GM10266 (cell line): Measurements from ENCODE around the gene SLC30A7.

Experiments
- DNase-seq: peaks from one replicate; pipeline ENCODE4 v3.0.0; 2012; ENCODE audit errors: extremely low spot score
- TF ChIP-seq, protein P1 (sequence below): IDR thresholded peaks from 2 replicates; pipeline ENCODE4 v1.5.1; 2012; ENCODE audit warnings: mild to moderate bottlenecking, low read depth; ENCODE audit not compliant: control insufficient read depth, insufficient read depth; ENCODE audit errors: missing control alignments

SLC30A7 gene

DNA sequence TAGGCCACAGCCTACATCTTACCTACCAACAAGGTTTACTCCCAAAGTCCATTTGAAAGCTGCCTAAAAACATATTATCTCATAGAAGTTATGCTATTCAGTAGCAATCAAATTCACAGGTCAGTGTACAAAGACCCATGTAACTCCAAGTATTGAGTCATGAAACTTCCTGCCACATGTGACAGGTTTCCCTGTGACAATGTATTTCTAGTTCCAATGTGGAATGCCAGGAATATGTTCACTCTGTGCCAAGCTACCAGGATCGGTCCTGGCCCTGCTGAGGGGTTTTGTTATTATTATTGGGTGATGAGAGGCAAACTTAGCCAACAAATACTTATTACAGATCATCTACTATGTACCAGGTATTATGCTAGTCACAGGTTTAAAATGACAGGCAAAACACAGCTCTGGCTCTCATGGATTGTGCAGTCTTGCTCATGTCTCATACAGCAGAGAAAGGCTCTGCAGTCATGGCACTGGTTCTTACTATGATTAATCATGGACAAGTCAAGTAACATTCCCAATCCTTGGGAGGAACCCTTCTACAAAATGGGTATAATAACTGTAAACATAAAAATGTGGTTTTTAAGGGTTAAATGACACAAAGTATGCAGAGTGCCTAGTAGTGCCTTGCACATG lies 107.2 kb downstream of the SLC30A7 start:
- TF ChIP-seq, protein P1, sequence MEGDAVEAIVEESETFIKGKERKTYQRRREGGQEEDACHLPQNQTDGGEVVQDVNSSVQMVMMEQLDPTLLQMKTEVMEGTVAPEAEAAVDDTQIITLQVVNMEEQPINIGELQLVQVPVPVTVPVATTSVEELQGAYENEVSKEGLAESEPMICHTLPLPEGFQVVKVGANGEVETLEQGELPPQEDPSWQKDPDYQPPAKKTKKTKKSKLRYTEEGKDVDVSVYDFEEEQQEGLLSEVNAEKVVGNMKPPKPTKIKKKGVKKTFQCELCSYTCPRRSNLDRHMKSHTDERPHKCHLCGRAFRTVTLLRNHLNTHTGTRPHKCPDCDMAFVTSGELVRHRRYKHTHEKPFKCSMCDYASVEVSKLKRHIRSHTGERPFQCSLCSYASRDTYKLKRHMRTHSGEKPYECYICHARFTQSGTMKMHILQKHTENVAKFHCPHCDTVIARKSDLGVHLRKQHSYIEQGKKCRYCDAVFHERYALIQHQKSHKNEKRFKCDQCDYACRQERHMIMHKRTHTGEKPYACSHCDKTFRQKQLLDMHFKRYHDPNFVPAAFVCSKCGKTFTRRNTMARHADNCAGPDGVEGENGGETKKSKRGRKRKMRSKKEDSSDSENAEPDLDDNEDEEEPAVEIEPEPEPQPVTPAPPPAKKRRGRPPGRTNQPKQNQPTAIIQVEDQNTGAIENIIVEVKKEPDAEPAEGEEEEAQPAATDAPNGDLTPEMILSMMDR, result no peak
- no peak for DNase-seq

DNA sequence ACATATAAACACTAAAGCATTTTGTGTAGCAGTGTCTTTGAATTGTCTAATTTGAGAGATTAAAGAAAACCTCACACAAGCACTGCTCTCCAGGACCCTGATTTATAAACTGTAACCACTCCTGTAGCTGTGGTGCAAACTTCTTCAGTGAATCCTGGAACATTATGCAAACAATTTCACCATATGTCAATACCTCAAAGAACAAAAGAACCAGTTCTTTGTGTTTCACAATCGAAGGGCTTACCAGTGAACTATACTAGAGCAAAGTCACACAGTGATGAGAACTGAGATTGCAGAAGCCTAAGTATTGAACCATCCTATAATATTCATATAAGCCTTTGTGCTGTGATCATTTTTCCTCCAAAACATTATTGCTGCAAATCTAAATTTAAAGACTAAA lies 108.2 kb downstream of the SLC30A7 start:
- no peak for DNase-seq

DNA sequence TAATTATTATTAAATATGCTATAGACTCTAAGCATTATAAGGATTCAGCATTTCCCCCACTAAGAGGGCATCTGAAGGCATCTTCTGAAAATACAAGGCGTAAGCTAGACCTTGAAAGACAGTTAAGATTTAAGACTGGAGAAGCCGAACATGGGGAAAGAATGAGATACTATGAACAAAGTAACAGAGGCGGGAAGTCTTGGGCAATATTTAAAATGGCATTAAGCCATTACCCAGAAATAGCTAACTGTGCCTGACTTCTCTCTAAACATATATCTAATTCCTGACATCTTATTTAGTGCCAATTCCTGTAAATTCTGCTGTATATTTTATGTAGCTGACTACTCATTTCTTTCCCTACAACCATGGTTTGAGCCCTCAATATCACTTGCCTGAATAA lies 108.8 kb downstream of the SLC30A7 start:
- TF ChIP-seq, protein P1, result no peak
- no peak for DNase-seq

More for the DNA sequence above, 108.2 kb downstream of the SLC30A7 start:
- TF ChIP-seq, protein P1, result no peak

DNA sequence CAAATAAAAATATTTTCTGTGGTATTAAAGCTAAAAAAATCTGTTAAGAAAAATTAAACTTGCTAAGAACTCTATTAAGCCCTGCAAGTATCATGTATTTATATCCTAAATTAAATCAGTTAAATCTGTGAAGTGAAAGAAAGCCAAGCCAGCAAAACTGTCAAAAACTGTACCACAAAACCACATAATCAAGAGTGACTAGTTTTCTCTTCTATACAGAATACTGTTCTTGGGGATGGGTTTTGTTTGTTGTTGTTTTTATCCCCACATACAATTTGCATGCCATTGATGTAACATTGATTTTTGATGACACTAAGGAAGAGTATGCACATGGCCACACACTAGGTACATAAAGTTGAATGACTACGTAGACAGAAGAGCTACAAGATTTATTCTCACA lies 109.3 kb downstream of the SLC30A7 start:
- DNase-seq, result no peak
- TF ChIP-seq, protein P1, result no peak

DNA sequence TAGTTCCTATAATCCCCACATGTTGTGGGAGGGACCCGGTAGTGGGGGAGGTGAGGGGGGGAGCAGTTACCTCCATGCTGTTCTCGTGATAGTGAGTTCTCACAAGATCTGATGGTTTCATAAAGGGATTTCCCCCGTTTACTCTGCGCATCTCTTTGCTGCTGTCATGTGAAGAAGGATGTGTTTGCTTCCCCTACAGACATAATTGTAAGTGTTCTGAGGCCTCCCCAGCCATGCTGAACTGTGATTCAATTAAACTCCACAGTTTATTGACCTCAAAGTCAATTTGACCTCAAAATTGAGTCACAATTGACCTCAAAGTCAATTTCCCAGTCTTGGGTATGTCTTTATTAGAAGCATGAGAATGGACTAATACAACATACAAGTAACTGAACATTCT lies 110.0 kb downstream of the SLC30A7 start:
- no peak for DNase-seq
- TF ChIP-seq, protein P1, result no peak

DNA sequence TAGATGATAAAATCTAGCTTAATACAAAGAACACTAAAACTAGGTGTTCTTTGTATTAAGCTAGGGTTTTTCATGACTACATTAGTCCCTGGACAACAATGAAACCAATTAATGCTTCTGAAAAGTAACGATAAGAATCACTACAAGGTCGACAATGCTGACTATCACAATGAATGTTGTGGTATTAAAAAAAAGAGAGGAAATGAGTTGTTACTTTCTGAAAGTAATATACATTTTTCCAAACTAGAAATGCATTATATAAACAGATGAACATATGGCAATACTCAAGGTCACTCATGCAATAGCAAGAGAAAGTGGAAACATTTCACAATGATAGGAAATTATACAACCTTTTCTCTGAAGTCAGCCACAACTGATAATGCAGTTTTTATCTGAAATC lies 110.7 kb downstream of the SLC30A7 start:
- no peak for DNase-seq
- TF ChIP-seq, protein P1, result no peak

DNA sequence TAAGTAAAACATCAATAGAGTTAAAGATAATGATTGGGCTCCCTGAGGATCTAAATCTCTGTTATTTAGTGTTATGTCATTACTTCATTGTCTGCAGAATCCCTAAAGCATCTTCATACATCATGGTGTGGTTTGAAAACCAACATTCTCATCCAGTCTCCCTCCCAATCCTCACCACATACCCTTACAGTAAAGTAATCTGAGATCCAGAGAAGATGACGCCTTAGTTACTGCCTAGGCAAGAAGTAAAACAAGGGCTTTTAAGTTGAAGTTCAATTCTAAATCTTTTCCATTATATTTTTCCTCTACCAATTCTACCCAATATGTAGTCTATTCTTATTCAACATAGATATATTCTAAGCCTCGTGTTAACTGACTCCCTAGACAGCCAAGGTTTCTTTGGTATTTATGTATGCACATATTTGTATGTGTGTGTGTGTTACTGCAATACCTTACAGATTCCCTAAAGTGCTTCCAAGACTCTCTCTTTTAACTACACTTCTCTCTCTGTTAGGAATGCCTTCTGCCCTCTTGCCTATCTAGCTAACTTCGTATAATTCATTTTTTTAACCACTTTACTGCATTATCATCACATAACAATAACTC lies 112.4 kb downstream of the SLC30A7 start:
- TF ChIP-seq, protein P1, result no peak

More for the DNA sequence above, 112.4 kb downstream of the SLC30A7 start:
- DNase-seq, result no peak
